Stimulated activated naive CD8-positive, alpha-beta T cell treated with anti-CD3 and anti-CD28 coated beads, Interleukin-15, amount 100 ng/mL, for 72 hours (primary cell): ENCODE measurements around the gene IFNG.
A peak's percentile ranks its signal among the peaks of the same experiment; 100 is the strongest.
"Not testable (repeated sequence)": the region's sequence is repeated elsewhere in the genome, so short reads cannot be mapped to it uniquely, and the experiment has no call there.

Experiments
- ATAC-seq: fragments of 150-1000 bp; cut with Tn5 transposase; 2 replicates; pipeline ENCODE4 v1.10.0; 2021; ENCODE audit warnings: mild to moderate bottlenecking, moderate library complexity
- DNase-seq, 2 donors: peaks; one replicate each; pipeline ENCODE4 v3.0.0; 2021 to 2022
- H3K27ac Mint-ChIP-seq, 2 donors: one replicate each; pipeline ENCODE4 v1.8.0; 2022; ENCODE audit warnings: mild to moderate bottlenecking in 2 of 2, mixed read lengths in 2 of 2, moderate library complexity in 2 of 2
- H3K27me3 Mint-ChIP-seq: one replicate; pipeline ENCODE4 v1.8.0; 2022; ENCODE audit warnings: mixed read lengths
- H3K4me1 Mint-ChIP-seq: one replicate; pipeline ENCODE4 v1.8.0; 2022; ENCODE audit warnings: mild to moderate bottlenecking, mixed read lengths
- H3K4me3 Mint-ChIP-seq, 2 donors: one replicate each; pipeline ENCODE4 v1.8.0; 2022; ENCODE audit warnings: mild to moderate bottlenecking in 2 of 2, mixed read lengths in 2 of 2, moderate library complexity in 1 of 2
- H3K9me3 Mint-ChIP-seq, 2 donors: one replicate each; pipeline ENCODE4 v1.8.0; 2022; ENCODE audit warnings: mixed read lengths in 2 of 2

Gene IFNG

DNA sequence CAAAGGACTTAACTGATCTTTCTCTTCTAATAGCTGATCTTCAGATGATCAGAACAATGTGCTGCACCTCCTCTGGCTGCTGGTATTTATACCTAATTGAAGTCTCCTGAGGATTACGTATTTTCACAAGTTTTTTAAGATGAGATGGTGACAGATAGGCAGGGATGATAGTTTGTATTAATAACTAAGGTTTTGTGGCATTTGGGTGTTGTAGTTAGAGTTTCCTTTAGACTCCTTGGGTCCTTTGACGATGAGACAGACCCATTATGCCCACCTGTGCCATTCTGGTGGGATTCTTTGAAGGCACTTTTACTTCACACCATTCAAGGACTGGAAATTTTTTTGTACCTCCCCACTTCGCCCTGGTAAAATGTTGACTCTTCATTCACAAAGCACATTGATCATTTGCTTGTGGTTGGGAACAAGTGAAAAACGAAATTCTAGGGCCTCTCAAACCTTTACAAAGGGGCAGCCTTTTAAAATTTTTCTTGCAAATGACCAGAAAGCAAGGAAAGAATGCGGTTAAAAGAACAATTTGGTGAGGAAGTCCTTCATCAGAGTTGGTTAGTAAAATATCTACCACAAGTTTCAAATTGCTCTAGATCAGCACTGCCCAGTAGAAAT lies at the start of gene IFNG:
Gene IFNG (minus strand): TSS at position 60 of the 624 bp plus-strand sequence. CDS start 125 bp downstream, outside the sequence.
- H3K27ac Mint-ChIP-seq = peak within 1 kb of the TSS in 1 of 2 donors; percentile 92
- DNase-seq (peak in 1 of 2 donors; percentile 65), ATAC-seq (peak; percentile 66)
- H3K4me3 Mint-ChIP-seq = peak within 1 kb of the TSS; percentile 59 to 92
- no peaks in the 10 kb centered on the region for H3K9me3 Mint-ChIP-seq
- peaks cover 57% of the 10 kb centered on the region for H3K4me1 Mint-ChIP-seq
- no peaks in the 10 kb centered on the region for H3K27me3 Mint-ChIP-seq

DNA sequence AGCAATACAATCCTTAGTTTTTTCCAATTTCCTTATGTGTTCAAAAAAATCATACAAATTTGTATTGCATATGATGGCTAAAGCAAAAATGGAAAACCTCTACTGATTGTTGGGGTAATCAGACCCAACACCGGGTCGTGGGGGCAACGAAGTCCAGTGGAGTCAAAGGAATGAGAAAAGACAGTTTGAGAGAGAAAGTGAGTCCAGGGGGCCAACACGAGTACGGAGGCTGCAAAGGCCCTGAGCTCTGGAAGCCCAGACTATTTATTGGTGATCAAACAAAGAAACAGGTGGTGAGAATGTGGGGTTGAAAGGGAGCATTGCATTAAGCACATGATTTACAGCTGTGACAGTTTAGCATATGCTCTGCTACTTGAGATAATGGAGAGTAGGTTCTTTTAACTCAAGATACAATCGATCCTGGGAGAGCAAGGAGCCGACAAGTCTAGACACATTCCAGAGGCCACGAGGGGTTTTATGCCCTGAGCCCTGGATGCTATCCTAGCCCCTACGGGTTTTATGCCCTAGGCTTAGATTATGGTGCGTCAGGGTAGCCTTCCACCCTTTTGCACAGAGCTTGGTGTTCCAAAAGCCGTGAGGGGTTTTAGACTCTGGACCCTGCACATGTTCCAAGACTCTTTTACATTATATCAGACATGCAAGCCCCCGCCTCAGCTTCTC lies 49.6 kb upstream of the IFNG start:
- not testable (repeated sequence) for H3K27ac Mint-ChIP-seq, ATAC-seq, DNase-seq, H3K4me3 Mint-ChIP-seq, H3K27me3 Mint-ChIP-seq
- peaks cover 28% of the 10 kb centered on the region for H3K4me1 Mint-ChIP-seq
- peaks cover 8 to 17% of the 10 kb centered on the region in 2 donors for H3K9me3 Mint-ChIP-seq

DNA sequence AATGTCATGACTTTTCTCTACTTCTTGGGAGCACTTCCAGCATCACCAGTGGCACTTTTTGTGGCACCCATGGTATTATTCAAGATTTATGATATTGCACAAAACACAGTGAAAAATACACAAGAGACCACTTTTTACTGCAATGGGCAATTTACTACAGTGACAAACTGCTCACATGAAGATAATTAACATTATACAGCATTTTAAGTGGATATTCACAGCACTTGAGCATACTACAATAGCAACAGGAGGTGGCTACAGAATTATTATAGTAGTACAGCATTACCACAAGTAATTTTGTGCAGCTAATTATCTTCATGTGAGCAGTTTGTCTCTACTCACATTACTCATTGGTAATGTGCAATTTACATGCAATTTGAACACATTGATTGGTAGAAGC lies 47.7 kb upstream of the IFNG start:
- Mint-ChIP-seq H3K27me3 (no peaks in the 10 kb centered on the region), H3K9me3 (peaks cover 6 to 11% of the 10 kb centered on the region in 2 donors), H3K4me1 (peaks cover 30% of the 10 kb centered on the region), H3K27ac (no peak overlapping the region), H3K4me3 (no peak overlapping the region)
- ATAC-seq = no peak
- DNase-seq = no peak

DNA sequence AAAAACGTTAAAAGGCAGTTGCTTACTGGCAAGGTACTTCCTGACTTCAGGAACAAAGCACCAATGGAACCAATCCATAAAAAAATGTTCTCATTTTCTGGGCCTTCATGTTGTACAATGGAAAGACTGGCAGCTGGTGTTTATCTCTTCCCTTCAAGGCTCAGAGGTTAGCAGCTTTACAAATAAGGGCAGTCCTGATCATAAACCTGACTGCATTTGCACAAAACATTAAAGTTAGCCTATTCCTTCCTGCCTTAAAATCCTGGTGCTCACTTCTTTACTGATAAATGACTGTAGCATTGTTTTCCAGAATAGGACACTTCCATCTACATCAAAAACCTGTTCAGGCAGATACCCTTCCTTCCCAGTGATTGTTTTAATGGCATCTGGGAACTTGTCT lies 46.9 kb upstream of the IFNG start:
- Mint-ChIP-seq H3K4me3 (no peak overlapping the region), H3K27ac (no peak overlapping the region), H3K4me1 (peaks cover 22% of the 10 kb centered on the region), H3K9me3 (peaks cover 0 to 6% of the 10 kb centered on the region in 2 donors), H3K27me3 (no peaks in the 10 kb centered on the region)
- ATAC-seq (no peak), DNase-seq (no peak)

DNA sequence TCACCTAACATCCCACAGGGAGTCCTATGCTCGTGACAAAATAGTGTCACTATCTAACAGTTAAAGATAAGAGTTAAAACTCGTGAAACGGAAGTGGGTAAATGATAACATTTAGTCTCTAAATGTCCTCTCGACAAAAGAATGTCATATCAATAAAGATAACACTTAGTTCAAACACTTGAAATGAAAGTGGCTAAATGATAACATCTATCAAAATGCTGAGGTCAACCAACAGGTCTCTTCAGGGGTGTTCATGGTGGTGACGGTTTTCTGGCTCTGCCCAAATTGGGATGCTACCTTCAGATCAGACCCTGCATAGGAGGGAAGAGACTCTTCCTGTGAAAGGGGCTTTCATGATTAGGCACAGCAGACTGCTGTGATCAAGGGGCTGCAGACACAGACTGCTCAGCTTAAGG lies 43.9 kb upstream of the IFNG start:
- ATAC-seq (peak; percentile 33), DNase-seq (no peak)
- Mint-ChIP-seq H3K27ac (no peak overlapping the region), H3K27me3 (no peaks in the 10 kb centered on the region), H3K4me3 (peak overlapping the region in 1 of 2 donors; percentile 39), H3K9me3 (peaks cover 0 to 5% of the 10 kb centered on the region in 2 donors), H3K4me1 (peaks cover 43% of the 10 kb centered on the region)

DNA sequence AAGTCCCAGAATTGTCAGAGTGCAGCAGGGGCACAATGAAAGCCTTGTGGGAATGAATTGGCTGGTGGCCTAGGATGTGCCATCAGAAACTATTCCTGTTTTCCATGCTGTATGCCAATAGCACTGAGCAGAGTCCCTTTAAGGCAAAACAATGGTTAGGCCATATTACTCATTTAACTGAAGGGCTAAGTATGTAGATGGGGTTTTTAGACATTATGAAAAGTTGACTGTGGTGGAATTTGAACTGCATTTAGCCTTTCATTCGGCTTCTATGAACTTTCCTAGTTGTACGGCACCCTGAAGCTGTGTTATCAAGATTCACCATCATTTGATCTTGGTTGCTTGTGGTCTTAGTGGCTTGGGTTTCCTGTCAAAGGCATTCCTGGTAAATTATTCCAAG lies 41.3 kb upstream of the IFNG start:
- no peak for DNase-seq
- no peak for ATAC-seq
- H3K4me3 Mint-ChIP-seq = peak overlapping the region in 1 of 2 donors; percentile 46
- H3K27ac Mint-ChIP-seq = peak overlapping the region in 1 of 2 donors; percentile 30
- H3K9me3 Mint-ChIP-seq = peaks cover 0 to 5% of the 10 kb centered on the region in 2 donors
- H3K27me3 Mint-ChIP-seq = no peaks in the 10 kb centered on the region
- H3K4me1 Mint-ChIP-seq = peaks cover 47% of the 10 kb centered on the region

DNA sequence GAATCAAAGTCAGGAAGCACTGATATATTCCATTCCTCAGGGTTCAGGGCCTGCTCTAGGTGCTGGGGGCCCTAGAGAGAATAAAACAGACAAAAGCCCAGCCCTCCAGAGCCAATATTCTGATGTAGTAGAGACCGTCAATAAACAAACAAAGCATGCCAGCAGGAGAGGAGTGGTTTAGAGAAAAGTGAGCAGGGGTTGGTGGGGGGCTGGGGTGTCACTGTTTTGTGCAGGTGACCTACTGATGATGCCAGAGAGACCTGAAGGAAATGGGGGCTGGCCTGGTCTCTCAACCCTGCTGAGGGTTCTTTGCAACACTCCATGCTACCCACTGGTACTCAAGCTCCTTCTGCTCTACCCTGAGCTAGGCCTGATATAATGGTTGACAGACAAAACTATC lies 39.6 kb upstream of the IFNG start:
- Mint-ChIP-seq H3K4me3 (peak overlapping the region in 1 of 2 donors; percentile 83), H3K27ac (peak overlapping the region; percentile 38 to 99)

DNA sequence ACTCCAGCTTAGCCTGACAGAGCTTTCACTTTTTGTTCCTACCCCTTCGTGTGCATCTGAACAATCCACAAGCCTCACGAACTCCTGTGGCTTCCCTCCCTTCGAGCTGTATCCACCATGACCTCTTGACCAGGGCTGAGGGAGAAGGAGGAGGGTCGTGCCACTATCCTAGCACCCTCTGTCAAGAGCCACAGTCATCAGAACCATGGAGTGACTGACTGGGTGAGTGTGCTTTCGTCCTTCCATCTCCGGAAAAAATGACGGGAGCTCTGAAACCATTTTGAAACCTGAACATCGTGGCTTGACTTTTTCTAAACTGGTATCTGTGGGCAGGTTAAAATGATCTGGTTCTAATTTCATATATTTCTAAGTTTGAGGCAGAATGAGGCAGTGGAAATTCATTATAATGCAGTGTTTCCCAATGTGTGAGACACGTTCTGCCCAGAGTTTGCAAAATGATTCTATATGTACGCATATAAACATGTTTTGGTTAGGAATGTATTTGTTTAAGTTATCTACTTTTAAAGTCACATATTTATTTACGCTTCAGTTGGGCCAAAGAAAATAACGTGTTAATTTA lies 39.1 kb upstream of the IFNG start:
- Mint-ChIP-seq H3K4me3 (peak overlapping the region; percentile 59 to 83), H3K9me3 (peaks cover 0 to 9% of the 10 kb centered on the region in 2 donors), H3K27me3 (no peaks in the 10 kb centered on the region), H3K27ac (peak overlapping the region; percentile 23 to 99), H3K4me1 (peaks cover 53% of the 10 kb centered on the region)
- ATAC-seq (peak; percentile 80), DNase-seq (peak in 1 of 2 donors; percentile 64)

More for the DNA sequence above, 39.6 kb upstream of the IFNG start:
- Mint-ChIP-seq H3K27me3 (no peaks in the 10 kb centered on the region), H3K4me1 (peaks cover 51% of the 10 kb centered on the region), H3K9me3 (peaks cover 0 to 5% of the 10 kb centered on the region in 2 donors)
- ATAC-seq = peak; percentile 56
- DNase-seq = peak in 1 of 2 donors; percentile 45

DNA sequence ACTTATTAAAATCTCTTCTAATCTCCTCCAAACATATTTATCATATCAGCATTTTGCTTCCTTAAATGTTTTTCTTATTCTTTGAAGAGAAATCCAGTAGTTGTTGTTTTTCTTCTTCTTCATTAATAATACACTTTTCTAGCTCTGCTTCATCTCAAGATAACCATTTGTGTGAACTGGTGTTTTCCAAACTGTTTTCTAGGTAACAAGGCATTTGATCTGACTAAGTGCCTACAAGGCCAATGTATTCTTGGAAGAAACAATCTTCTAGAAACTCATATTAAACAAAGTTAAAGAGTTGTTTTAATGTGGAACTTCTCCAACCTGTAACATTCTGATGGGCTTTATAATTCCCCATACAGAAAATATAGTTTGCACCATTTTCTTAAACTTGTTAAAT lies 30.8 kb upstream of the IFNG start:
- Mint-ChIP-seq H3K27ac (peak overlapping the region; percentile 42 to 96), H3K4me3 (peak overlapping the region; percentile 30 to 74), H3K27me3 (no peaks in the 10 kb centered on the region), H3K9me3 (peaks cover 0 to 17% of the 10 kb centered on the region in 2 donors), H3K4me1 (peaks cover 58% of the 10 kb centered on the region)
- ATAC-seq (no peak), DNase-seq (no peak)

DNA sequence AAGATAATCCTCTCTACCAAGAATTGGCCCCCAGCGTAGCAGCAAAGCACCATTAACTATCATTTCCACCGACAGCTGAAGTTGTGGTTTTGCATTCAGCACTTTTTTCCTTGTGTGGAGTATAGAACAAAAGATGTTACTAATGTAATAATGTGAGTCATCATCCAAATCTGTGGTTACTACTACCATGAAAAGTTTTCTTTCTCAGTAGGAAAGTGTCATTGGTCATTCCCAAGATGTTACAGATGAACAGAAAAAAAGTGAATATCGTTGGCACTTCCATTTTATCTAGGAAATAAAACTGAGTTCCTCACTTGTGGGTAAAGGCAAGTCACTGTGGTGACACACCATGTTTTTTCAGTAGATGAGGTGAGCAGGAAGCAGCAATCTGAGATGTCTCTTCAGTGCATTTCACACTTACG lies 30.3 kb upstream of the IFNG start:
- peak; percentile 92 for ATAC-seq
- DNase-seq = peak; percentile 26 to 60
- Mint-ChIP-seq H3K4me3 (peak overlapping the region in 1 of 2 donors; percentile 74), H3K9me3 (peaks cover 0 to 17% of the 10 kb centered on the region in 2 donors), H3K4me1 (peaks cover 56% of the 10 kb centered on the region), H3K27me3 (no peaks in the 10 kb centered on the region), H3K27ac (peak overlapping the region in 1 of 2 donors; percentile 96)

DNA sequence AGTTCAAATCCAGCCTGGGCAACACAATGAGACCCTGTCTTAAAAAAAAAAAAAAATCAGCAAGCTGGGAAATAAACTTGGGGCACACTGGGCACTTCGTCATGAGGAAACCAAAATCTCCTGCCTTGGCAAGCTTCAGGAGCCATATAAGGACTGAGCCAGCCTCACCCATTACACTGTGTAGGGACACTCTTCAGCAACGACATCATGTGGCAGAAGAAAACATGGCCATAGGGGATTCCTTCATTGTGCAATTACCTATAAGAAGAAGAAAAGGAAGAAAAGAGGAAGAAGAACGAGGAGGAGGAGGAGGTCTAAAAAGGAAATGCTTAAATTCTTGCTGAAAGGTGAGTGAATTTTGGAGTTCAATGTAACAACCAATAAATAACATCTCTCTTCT lies 26.1 kb upstream of the IFNG start:
- no peak for DNase-seq
- ATAC-seq = no peak
- Mint-ChIP-seq H3K9me3 (peaks cover 0 to 9% of the 10 kb centered on the region in 2 donors), H3K4me1 (peaks cover 58% of the 10 kb centered on the region), H3K27ac (no peak overlapping the region), H3K4me3 (no peak overlapping the region), H3K27me3 (no peaks in the 10 kb centered on the region)

DNA sequence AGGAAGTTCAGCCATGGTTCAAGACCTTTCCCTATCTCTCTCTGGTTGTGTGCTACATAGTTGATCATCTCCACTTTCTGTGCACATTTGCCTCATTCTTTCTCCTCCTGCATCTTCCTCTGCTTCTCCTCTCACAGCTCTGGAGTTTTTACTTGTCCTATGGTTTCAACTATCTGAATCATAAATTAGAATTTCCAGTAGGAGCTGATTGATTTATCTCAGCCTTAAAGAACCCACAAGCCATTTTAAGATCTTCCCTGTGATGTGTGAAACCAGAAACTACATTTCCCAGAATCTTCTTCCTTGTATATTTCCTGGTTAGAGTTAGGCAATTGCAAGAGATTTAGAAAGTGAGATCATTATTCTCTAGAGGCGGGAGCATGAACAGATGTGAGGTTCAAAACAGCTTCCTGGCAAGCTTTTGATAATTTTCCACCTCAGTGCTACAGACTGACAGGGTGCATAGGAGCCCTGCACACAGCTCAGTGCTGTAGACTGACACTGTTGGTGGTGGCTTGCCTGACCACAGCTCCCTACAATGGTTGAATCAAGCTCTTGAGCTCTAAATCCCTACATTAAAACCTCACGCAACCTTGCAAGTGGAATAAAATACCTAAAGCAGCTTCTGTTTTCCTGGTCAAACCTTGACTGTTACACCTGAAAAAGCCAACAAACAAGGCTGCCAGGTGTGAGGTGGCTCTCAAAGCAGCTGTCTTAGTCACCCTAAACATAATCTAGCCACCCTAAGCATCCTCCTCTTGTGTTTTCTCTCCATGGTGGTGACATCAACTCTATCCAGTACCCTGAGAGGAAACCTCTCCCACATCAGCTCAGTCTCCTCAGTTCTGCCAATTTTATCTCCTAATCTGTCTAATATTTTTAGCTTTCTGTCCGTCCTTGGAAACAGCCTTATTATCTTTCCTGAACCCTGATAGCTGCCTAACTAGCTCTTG lies 21.5 kb upstream of the IFNG start:
- Mint-ChIP-seq H3K4me3 (peak overlapping the region; percentile 19 to 76), H3K4me1 (peaks cover 74% of the 10 kb centered on the region), H3K27me3 (no peaks in the 10 kb centered on the region), H3K27ac (peak overlapping the region; percentile 1 to 96), H3K9me3 (no peaks in the 10 kb centered on the region)
- ATAC-seq (peak; percentile 94), DNase-seq (peak in 1 of 2 donors; percentile 68)

DNA sequence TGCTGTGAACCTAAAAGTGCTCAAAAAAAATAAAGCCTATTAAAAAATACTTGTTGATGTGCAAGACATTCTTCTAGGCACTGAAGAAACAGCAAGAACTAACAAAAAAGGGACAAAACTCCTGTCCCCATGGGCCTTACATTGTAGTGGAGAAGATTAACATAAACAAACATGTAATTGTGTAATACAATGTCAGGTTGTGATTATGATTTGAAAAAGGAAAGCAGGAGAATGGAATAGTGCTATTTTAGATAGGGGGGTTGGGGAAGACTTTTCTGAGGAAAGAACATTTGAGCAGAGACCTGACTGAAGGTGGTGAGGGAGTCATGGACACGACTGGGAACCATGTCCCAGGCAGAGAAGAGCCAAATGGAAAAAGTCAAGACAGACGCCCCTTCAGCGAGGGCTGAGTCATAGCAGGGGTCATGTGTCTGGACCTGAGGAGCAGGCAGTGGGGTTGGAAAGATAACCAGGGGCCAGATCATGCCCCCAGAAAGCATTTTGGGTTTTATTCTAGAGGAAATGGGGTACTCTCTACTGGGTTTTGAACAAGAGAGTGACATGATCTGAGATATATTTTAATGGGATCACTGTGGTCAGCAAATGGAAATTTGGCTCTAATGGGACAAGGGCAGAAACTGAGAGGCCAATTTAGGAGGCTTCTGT lies 19.4 kb upstream of the IFNG start:
- DNase-seq (no peak), ATAC-seq (no peak)
- Mint-ChIP-seq H3K4me1 (peaks cover 83% of the 10 kb centered on the region), H3K27me3 (no peaks in the 10 kb centered on the region), H3K4me3 (peak overlapping the region; percentile 37 to 73), H3K9me3 (no peaks in the 10 kb centered on the region), H3K27ac (peak overlapping the region in 1 of 2 donors; percentile 96)

DNA sequence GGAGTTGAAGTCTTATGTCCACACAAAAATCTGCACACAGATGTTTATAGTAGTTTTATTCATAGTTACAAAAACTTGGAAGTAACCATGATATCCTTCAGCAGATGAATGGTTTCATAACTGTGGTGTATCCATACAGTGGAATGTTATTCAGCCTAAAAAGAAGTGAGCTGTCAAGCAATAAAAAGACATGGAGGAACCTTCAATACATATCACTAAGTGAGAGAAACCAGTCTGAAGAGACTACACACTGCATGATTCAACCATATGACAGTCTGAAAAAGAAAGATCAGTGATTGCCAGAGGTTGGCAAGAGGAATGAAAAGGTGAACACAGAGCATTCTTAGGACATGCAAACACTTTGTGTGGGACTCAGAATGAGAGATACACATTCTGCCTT lies 18.6 kb upstream of the IFNG start:
- Mint-ChIP-seq H3K4me3 (peak overlapping the region in 1 of 2 donors; percentile 73), H3K27me3 (no peaks in the 10 kb centered on the region), H3K9me3 (no peaks in the 10 kb centered on the region), H3K27ac (peak overlapping the region in 1 of 2 donors; percentile 96), H3K4me1 (peaks cover 83% of the 10 kb centered on the region)
- DNase-seq = no peak
- ATAC-seq = no peak
